ENCODE measurements around the gene TBL1X. TPM values are rescaled to one million over a fixed set of nuclear protein-coding genes. Genes with fewer than 3 reads are reported as not detected.

Gene TBL1X
- total and polyA plus RNA-seq, 2 of the 8 experiments (the other 6 are each of a cell fraction or from before 2014, with no cell fraction given), result 13.3 to 25.6 TPM

GRCh38 chrX:9510366-9510765 is 45.5 kb downstream of the TBL1X start:
- H4K20me1 ChIP-seq (replicated peaks in 1 of 2; ENCODE audit: control insufficient read depth in 1 of 2, insufficient read depth in 2 of 2, low read length in 2 of 2), result no peaks in the 10 kb centered on the region
- H3K36me3 ChIP-seq (ENCODE audit: control insufficient read depth in 2 of 4, insufficient read depth in 4 of 4, low read length in 3 of 4), result no peaks in the 10 kb centered on the region; a peak in 2 of 8 replicates
- H2BK12ac ChIP-seq (ENCODE audit: low read depth, low read length), result no peak overlapping the region
- CTCF ChIA-PET (ENCODE audit: partially characterized antibody), result no interaction called here
- no peak overlapping the region for H3K9ac ChIP-seq (replicated peaks in 1 of 4; ENCODE audit: extremely low read depth in 1 of 4, low read depth in 3 of 4, low read length in 3 of 4)
- no peak overlapping the region for H3K18ac ChIP-seq (ENCODE audit: extremely low read depth, low read length)
- no peak overlapping the region for H4K8ac ChIP-seq (ENCODE audit: extremely low read depth, insufficient read depth, low read length)
- WGBS, 2 experiments (ENCODE audit: extremely low coverage in 1 of 2, insufficient coverage in 1 of 2, insufficient read length in 1 of 2, insufficient replicate concordance in 2 of 2, low coverage in 1 of 2, low lambda C conversion rate in 2 of 2, missing lambda C conversion rate in 1 of 2), result 96% methylated on average over 2 of the region's 2 CpGs; no CpG with 5 or more reads in 1 of the 2 experiments
- H3K4ac ChIP-seq (replicated peaks; ENCODE audit: insufficient read length, low read depth, low read length), result no peak overlapping the region
- no peak overlapping the region for H3K56ac ChIP-seq (replicated peaks; ENCODE audit: insufficient read length, low read depth, low read length)
- no peaks in the 10 kb centered on the region for H3K79me2 ChIP-seq (ENCODE audit: control insufficient read depth in 1 of 2, insufficient read depth in 2 of 2, low read length in 2 of 2)
- no peak overlapping the region for H3K4me3 ChIP-seq (ENCODE audit: extremely low read depth in 1 of 4, insufficient read depth in 2 of 4, low read depth in 3 of 4, low read length in 4 of 4)
- H4K5ac ChIP-seq (ENCODE audit: insufficient read length, low read depth, low read length), result no peak overlapping the region
- no peak for DNase-seq (ENCODE audit: low read depth in 1 of 2, low spot score in 2 of 2)
- H3K23me2 ChIP-seq (ENCODE audit: low read depth, low read length), result no peaks in the 10 kb centered on the region
- H3K23ac ChIP-seq (ENCODE audit: insufficient read length), result no peak overlapping the region
- FAIRE-seq, result no peak
- H3K27me3 ChIP-seq (replicated peaks in 1 of 4; ENCODE audit: control insufficient read depth in 3 of 4, extremely low read depth in 1 of 4, insufficient read depth in 3 of 4, low read length in 3 of 4), result no peaks in the 10 kb centered on the region
- H3K27ac ChIP-seq (ENCODE audit: low read depth, low read length), result no peak overlapping the region
- TF ChIP-seq KDM5A (IDR thresholded peaks at IDR 0.05; ENCODE audit: low read length) (no peak), ASH2L (IDR thresholded peaks at IDR 0.05; ENCODE audit: low read length) (no peak), BCL11A (IDR thresholded peaks at IDR 0.05; ENCODE audit: low read depth in 2 of 2, low read length in 2 of 2) (no peak), SUZ12 (IDR thresholded peaks at IDR 0.05; ENCODE audit: low read length) (no peak), SP4 (IDR thresholded peaks at IDR 0.05; ENCODE audit: low read length) (no peak)
- no peak overlapping the region for H4K91ac ChIP-seq (replicated peaks; ENCODE audit: insufficient read length, low read length)
- H2AFZ ChIP-seq (ENCODE audit: low read length), result no peak overlapping the region
- H3K4me1 ChIP-seq (replicated peaks in 1 of 4; ENCODE audit: control insufficient read depth in 3 of 4, insufficient read depth in 4 of 4, low read length in 3 of 4), result no peaks in the 10 kb centered on the region
- H2AK5ac ChIP-seq (ENCODE audit: low read depth, low read length), result no peak overlapping the region
- no peak overlapping the region for H2BK20ac ChIP-seq (ENCODE audit: low read length)
- POLR2A ChIA-PET (ENCODE audit: partially characterized antibody), result no interaction called here
- no peaks in the 10 kb centered on the region for H3K79me1 ChIP-seq (ENCODE audit: low read depth, low read length)
- H2BK5ac ChIP-seq (ENCODE audit: low read depth, low read length), result no peak overlapping the region
- H3K4me2 ChIP-seq (ENCODE audit: insufficient read depth in 1 of 2, low read depth in 2 of 2, low read length in 2 of 2), result no peak overlapping the region
- H2BK15ac ChIP-seq (ENCODE audit: low read length), result no peak overlapping the region
- H2BK120ac ChIP-seq (replicated peaks; ENCODE audit: low read depth, low read length), result no peak overlapping the region
- H3K9me3 ChIP-seq (ENCODE audit: insufficient read depth in 2 of 2, low read depth in 1 of 2, low read length in 1 of 2), result no peaks in the 10 kb centered on the region
- no peak overlapping the region for H3K14ac ChIP-seq (ENCODE audit: insufficient read length)

All from H1 (cell line).